CD4-positive, alpha-beta T cell (primary cell): ENCODE data around the gene PIK3R6. TPM values are rescaled to one million over a fixed set of nuclear protein-coding genes. Genes with fewer than 3 reads are reported as not detected.

Source experiments
- ATAC-seq: fragments of 200-7000 bp; cut with Tn5 transposase; one replicate; pipeline ENCODE4 v1.10.0; 2022; ENCODE audit warnings: mild to moderate bottlenecking; ENCODE audit not compliant: poor library complexity
- CTCF ChIA-PET: fragments of 350-600 bp; sonication (Branson Sonifier 250); formaldehyde crosslinking; loops from one replicate; lab custom pipeline; 2021; ENCODE audit warnings: antibody characterized with exemption, inconsistent platforms; lab: Charles Lee
- POLR2A ChIA-PET: fragments of 350-600 bp; sonication (Branson Sonifier 250); formaldehyde crosslinking; loops from one replicate; lab custom pipeline; 2021; ENCODE audit warnings: antibody characterized with exemption, inconsistent platforms; lab: Charles Lee
- DNase-seq, 14 experiments: peaks; one replicate each; pipeline ENCODE4 v3.0.0-alpha.2; 2013 to 2020; ENCODE audit warnings: mixed read lengths in 2 of 14
- H3K27ac ChIP-seq, 2 donors: one replicate each; pipeline versions ENCODE4 v1.5.1 to v1.7.0; 2013; ENCODE audit warnings: low read length in 2 of 2, low read depth in 1 of 2, mild to moderate bottlenecking in 1 of 2
- H3K27me3 ChIP-seq, 2 experiments: 1 replicate in 1 of 2; 2 replicates in 1 of 2; pipeline versions ENCODE4 v1.6.1 to v1.7.0; 2013; ENCODE audit warnings: low read length in 2 of 2, control low read depth in 1 of 2, mild to moderate bottlenecking in 1 of 2, moderate library complexity in 1 of 2; ENCODE audit not compliant: insufficient read depth in 2 of 2, control insufficient read depth in 1 of 2
- H3K36me3 ChIP-seq: one replicate; pipeline ENCODE4 v1.6.1; 2013; ENCODE audit warnings: low read length, control low read depth; ENCODE audit not compliant: insufficient read depth
- H3K4me1 ChIP-seq: one replicate; pipeline ENCODE4 v1.6.1; 2013; ENCODE audit warnings: low read length, control low read depth; ENCODE audit not compliant: insufficient read depth
- H3K4me3 ChIP-seq: one replicate; pipeline ENCODE4 v1.5.1; 2013; ENCODE audit warnings: mild to moderate bottlenecking, low read length, moderate library complexity
- H3K9me3 ChIP-seq, 2 experiments: 1 replicate in 1 of 2; 2 replicates in 1 of 2; pipeline versions ENCODE4 v1.6.1 to v1.7.0; 2013; ENCODE audit warnings: low read length in 2 of 2, mild to moderate bottlenecking in 2 of 2, control low read depth in 1 of 2, moderate library complexity in 1 of 2; ENCODE audit not compliant: control insufficient read depth in 1 of 2, insufficient read depth in 1 of 2
- H3K27ac Mint-ChIP-seq: one replicate; pipeline ENCODE4 v1.8.0; 2020; ENCODE audit warnings: mixed read lengths
- H3K27me3 Mint-ChIP-seq: one replicate; pipeline ENCODE4 v1.8.0; 2021; ENCODE audit warnings: mixed read lengths
- H3K36me3 Mint-ChIP-seq: one replicate; pipeline ENCODE4 v1.8.0; 2021; ENCODE audit warnings: low read depth, mixed read lengths
- H3K4me1 Mint-ChIP-seq: one replicate; pipeline ENCODE4 v1.8.0; 2021; ENCODE audit warnings: low read depth, mixed read lengths
- H3K4me3 Mint-ChIP-seq: one replicate; pipeline ENCODE4 v1.8.0; 2020; ENCODE audit warnings: mild to moderate bottlenecking, mixed read lengths
- H3K9me3 Mint-ChIP-seq: one replicate; pipeline ENCODE4 v1.8.0; 2020; ENCODE audit warnings: mixed read lengths
- intact Hi-C, 2 experiments: fragments of 100-400 bp; cut with DNase I in 1 of 2; cut with micrococcal nuclease in 1 of 2; formaldehyde crosslinking; loops; one replicate each; pipeline versions ENCODE4 v1.15.1 to v1.9.0; 2023 to 2025; cut with DNase I, micrococcal nuclease
- total RNA-seq, 174 experiments: library from RNA in 2 of 174; stranded (reverse) in 2 of 174; gene quantifications; one replicate each; pipeline ENCODE4 v1.2.3 and lab custom pipeline; 2021 to 2026
- TF ChIP-seq, protein P1 (sequence below): fragments of 200-600 bp; IDR thresholded peaks from one replicate; pipeline ENCODE4 v1.8.0; 2022; ENCODE audit warnings: antibody characterized with exemption, mild to moderate bottlenecking

The PIK3R6 gene
- total RNA-seq, 2 experiments from 2014 or later = 0.50 to 0.60 TPM

DNA sequence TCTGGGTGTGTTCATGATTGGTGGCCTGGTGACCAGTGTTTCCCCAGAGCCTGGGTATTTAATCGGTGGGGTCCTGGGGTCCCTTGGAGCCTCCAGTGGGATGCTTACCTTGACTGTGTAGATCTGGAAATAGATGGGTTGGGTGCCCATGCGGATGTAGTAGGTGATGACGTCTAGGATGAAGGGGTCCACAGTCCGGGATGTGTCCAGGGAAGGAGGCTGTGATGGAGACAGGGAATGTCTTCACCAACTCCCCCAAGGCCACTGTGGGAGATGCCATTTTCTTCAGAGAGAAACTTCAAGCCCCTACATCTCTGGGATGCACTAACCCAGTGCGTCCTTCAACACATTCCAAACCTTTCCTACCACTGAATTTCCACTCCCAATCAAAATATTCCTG lies 44.2 kb downstream of the PIK3R6 start:
- Histone ChIP-seq H3K36me3 (no peaks in the 10 kb centered on the region), H3K27ac (no peak overlapping the region), H3K9me3 (no peaks in the 10 kb centered on the region), H3K27me3 (no peaks in the 10 kb centered on the region), H3K4me3 (no peak overlapping the region), H3K4me1 (no peaks in the 10 kb centered on the region)
- Mint-ChIP-seq H3K36me3 (no peaks in the 10 kb centered on the region), H3K4me3 (no peak overlapping the region), H3K27ac (no peak overlapping the region), H3K9me3 (no peaks in the 10 kb centered on the region), H3K27me3 (no peaks in the 10 kb centered on the region), H3K4me1 (no peaks in the 10 kb centered on the region)
- intact Hi-C loops = no loop called here
- POLR2A ChIA-PET = no interaction called here
- CTCF ChIA-PET = no interaction called here
- DNase-seq = no peak
- no peak for ATAC-seq
- TF ChIP-seq, protein P1, sequence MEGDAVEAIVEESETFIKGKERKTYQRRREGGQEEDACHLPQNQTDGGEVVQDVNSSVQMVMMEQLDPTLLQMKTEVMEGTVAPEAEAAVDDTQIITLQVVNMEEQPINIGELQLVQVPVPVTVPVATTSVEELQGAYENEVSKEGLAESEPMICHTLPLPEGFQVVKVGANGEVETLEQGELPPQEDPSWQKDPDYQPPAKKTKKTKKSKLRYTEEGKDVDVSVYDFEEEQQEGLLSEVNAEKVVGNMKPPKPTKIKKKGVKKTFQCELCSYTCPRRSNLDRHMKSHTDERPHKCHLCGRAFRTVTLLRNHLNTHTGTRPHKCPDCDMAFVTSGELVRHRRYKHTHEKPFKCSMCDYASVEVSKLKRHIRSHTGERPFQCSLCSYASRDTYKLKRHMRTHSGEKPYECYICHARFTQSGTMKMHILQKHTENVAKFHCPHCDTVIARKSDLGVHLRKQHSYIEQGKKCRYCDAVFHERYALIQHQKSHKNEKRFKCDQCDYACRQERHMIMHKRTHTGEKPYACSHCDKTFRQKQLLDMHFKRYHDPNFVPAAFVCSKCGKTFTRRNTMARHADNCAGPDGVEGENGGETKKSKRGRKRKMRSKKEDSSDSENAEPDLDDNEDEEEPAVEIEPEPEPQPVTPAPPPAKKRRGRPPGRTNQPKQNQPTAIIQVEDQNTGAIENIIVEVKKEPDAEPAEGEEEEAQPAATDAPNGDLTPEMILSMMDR = no peak

DNA sequence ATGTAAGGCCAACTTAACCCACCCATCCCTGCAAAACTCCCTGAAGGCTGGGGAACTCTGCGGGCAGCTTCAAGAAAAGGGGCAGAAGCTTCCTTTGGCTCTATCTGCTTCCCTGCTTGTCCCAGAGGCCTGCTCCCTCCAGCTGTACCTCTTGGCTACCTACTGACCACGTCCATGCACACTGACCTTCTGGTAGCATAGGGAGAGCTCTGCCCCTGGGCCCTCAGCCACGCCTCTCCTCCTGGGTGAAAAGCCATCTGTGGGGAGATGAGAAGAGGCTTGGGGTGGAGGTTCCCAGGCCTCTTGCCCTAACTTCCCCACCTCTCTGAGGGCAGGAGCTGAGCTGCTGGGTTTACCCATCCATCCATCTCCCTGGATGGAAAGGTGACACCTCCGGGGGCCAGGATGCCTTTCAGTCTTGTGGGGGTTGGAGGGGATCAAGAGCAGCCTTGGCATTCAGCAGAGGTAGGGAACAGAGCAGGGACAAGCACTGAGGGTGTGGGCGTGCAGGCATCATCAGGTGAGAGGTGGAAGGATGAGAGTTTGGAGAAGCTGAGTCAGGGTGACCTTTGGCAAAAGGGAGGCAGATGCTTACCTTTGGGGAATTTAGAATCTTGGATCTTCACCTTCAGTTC lies 45.0 kb downstream of the PIK3R6 start:
- Mint-ChIP-seq H3K4me3 (no peak overlapping the region), H3K4me1 (no peaks in the 10 kb centered on the region), H3K27ac (no peak overlapping the region), H3K36me3 (no peaks in the 10 kb centered on the region), H3K9me3 (no peaks in the 10 kb centered on the region), H3K27me3 (no peaks in the 10 kb centered on the region)
- CTCF ChIA-PET = no interaction called here
- TF ChIP-seq, protein P1 = no peak
- POLR2A ChIA-PET = no interaction called here
- Histone ChIP-seq H3K36me3 (no peaks in the 10 kb centered on the region), H3K27me3 (no peaks in the 10 kb centered on the region), H3K27ac (no peak overlapping the region), H3K9me3 (no peaks in the 10 kb centered on the region), H3K4me3 (no peak overlapping the region), H3K4me1 (no peaks in the 10 kb centered on the region)
- no peak for DNase-seq
- no peak for ATAC-seq
- intact Hi-C loops = no loop called here

DNA sequence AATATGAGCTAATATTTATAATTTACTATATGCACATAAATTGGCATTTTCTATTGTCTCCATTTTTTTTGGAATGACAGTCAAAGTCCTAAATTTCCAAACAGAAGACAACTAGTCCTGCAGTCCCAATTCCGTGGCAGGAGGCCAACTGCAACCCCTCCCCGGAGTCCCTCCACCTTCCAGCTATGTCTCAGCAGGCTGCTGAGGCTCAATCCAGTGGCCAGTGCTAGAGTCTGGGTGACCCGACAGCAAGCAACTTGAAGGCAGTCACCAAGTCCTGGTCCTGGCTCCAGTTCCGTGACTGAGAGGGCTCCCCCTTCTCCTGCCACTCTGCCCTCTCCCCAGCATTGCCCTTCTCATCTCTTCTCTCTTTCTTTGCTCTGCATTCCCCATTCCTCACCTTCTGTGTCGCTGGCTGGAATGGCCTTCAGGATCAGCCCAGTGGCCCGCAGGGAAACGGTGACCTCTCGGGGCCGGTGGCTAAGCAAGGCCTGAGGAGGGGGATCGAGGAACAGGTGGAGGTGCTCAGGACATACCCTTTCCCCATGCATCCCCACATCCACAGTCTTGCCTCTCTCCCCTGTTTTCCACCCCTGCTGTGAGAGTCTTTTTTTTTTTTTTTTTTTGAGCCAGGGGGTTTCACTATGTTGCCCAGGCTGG lies 45.9 kb downstream of the PIK3R6 start:
- no peak overlapping the region for H3K27ac Mint-ChIP-seq
- no peak for ATAC-seq
- no peaks in the 10 kb centered on the region for H3K4me1 Mint-ChIP-seq
- no peak overlapping the region for H3K4me3 Mint-ChIP-seq
- no peaks in the 10 kb centered on the region for H3K27me3 Mint-ChIP-seq
- no peaks in the 10 kb centered on the region for H3K36me3 ChIP-seq
- no peaks in the 10 kb centered on the region for H3K36me3 Mint-ChIP-seq
- H3K4me3 ChIP-seq = no peak overlapping the region
- H3K9me3 ChIP-seq = no peaks in the 10 kb centered on the region
- intact Hi-C loops = no loop called here
- no peaks in the 10 kb centered on the region for H3K27me3 ChIP-seq
- POLR2A ChIA-PET = no interaction called here
- H3K4me1 ChIP-seq = no peaks in the 10 kb centered on the region
- CTCF ChIA-PET = no interaction called here
- H3K9me3 Mint-ChIP-seq = no peaks in the 10 kb centered on the region
- TF ChIP-seq, protein P1 = no peak
- no peak for DNase-seq
- no peak overlapping the region for H3K27ac ChIP-seq
